HG03064 (cell line): Measurements from ENCODE around the gene GALNT11.

Source experiments
- ATAC-seq: cut with Tn5 transposase; IDR thresholded peaks from one replicate; pipeline ENCODE4 v1.9.1; 2021; ENCODE audit warnings: low read depth; ENCODE audit not compliant: unreplicated experiment

GALNT11 gene

GRCh38 chr7:152142976-152143595 lies 117.6 kb downstream of the GALNT11 start:
- no peak for ATAC-seq

GRCh38 chr7:152144557-152145245 lies 119.2 kb downstream of the GALNT11 start:
- no peak for ATAC-seq

- ATAC-seq, result no peak
These were observed 120.5 kb downstream of the GALNT11 start for GRCh38 chr7:152145853-152146466.

DNA sequence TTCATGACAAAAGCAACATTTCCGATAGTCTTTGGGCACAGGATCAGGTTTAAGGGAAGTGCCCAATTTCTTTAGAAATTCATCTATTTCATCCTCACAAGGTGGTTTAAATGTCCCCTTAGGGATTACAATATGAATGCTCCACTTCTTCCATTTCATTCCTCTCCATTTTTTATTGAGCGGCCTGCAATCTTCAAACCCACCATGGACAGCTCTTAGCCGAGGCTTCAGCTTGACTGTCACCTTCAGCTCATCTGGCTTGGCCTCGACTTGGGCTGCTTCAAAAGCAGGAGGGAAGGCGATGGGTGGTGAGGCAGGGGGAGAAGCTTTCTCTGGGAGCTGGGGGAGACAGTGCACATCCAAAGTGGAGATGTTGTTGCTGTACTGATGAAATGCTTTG lies 123.2 kb downstream of the GALNT11 start:
- no peak for ATAC-seq

- ATAC-seq, result no peak
These were observed 123.9 kb downstream of the GALNT11 start for GRCh38 chr7:152149363-152149762.

GRCh38 chr7:152152267-152152666 lies 126.8 kb downstream of the GALNT11 start:
- ATAC-seq, result no peak

GRCh38 chr7:152158801-152159587 lies 133.5 kb downstream of the GALNT11 start:
- ATAC-seq, result peak; percentile 84

DNA sequence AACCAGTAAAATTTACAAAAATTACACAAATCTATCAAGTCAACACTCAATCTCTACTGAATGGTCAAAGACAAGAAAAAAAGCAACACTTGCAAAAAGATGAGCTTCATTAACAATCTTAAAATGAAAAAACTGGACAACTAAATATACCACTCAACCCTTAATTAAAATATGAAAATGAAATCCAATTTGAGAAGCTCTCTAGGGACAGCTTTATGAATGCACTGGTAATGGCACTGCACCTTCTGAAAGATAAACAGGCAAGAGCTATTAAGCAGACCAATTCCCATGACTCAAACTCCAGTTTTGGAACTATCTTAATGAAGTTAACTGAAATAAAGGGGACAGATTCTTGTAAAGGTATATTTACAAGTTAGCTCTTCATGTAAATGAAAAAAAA lies 135.7 kb downstream of the GALNT11 start:
- ATAC-seq, result no peak

DNA sequence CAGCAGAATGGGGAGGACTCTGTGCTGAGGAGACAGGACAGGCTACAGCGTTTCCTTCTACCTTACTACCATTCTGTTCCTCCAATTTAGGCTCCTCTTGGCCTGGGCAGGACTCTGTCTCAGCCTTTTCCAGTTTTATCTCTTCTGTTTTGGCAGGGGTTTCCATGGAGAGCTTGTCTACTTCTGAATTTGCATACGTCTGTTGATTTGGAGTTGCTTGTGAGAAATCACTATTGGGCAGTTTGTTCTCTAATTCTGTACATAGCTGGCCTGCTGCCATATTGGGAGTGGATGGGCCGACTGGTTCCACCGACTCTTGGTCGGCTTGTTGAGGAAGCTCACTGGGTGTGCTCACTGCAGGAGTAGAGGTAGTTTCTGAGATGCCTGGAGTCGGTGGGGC lies 136.8 kb downstream of the GALNT11 start:
- no peak for ATAC-seq
